Uterine smooth muscle cell (primary cell): ENCODE measurements around the gene SYT2. TPM values are rescaled to one million over a fixed set of nuclear protein-coding genes. Genes with fewer than 3 reads are reported as not detected.

Experiments used
- total RNA-seq: library from RNA; depleted of rRNA; stranded (reverse); fragments of >200 nt; gene quantifications from 2 replicates; pipeline ENCODE4 v1.2.3, GENCODE V29; 2014

Gene SYT2
- under 0.01 TPM in 1 of 2 replicates, not detected in the other for total RNA-seq

GRCh38 chr1:202710070-202711045, at the start of gene SYT2:
Gene SYT2 (minus strand): TSS chr1:202710454. CDS start chr1:202605772, 104,682 bp downstream.

Other genes starting within 250 kb of the SYT2 start
- gene KDM5B, start 98.0 kb upstream of the SYT2 start, total RNA-seq, result 70.7 and 96.7 TPM in 2 replicates
- not detected in 2 replicates for gene PCAT6, start 100.5 kb upstream of the SYT2 start, total RNA-seq
- 3.5 and 3.7 TPM in 2 replicates for gene RABIF, start 178.7 kb upstream of the SYT2 start, total RNA-seq
- gene KLHL12, start 216.8 kb upstream of the SYT2 start, total RNA-seq, result 43.8 and 47.1 TPM in 2 replicates
- gene ADIPOR1, start 247.9 kb upstream of the SYT2 start, total RNA-seq, result 79.6 and 86.6 TPM in 2 replicates